Lower leg skin (tissue), 4 donors: ENCODE data around the gene TLX1. TPM values are rescaled to one million over a fixed set of nuclear protein-coding genes. Genes with fewer than 3 reads are reported as not detected.

Experiments
- DNase-seq, 2 donors: peaks; one replicate each; pipeline ENCODE4 v3.0.0-alpha.2; 2019; ENCODE audit warnings: low spot score in 2 of 2
- H3K4me3 ChIP-seq: fragments of 200-600 bp; sonication (generic); 2 replicates; pipeline ENCODE4 v1.5.1; 2017; ENCODE audit warnings: mild to moderate bottlenecking, low read depth; ENCODE audit not compliant: poor library complexity, severe bottlenecking
- CTCF ChIP-seq, 3 donors: fragments of 450-650 bp; IDR thresholded peaks; one replicate each; pipeline ENCODE4 v1.5.1; 2016; ENCODE audit warnings: antibody characterized with exemption in 3 of 3, mild to moderate bottlenecking in 3 of 3, moderate library complexity in 2 of 3
- POLR2A ChIP-seq, 2 donors: fragments of 450-650 bp; IDR thresholded peaks; one replicate each; pipeline ENCODE4 v1.6.1; 2016 to 2017; ENCODE audit warnings: antibody characterized with exemption in 2 of 2, mild to moderate bottlenecking in 1 of 2, moderate library complexity in 1 of 2
- WGBS, 2 donors: methylation state at CpG; one replicate each; pipeline ENCODE4 v1.1.5; 2018; 5-methylcytosine and 5-hydroxymethylcytosine counted together
- intact Hi-C: fragments of 100-400 bp; cut with DNase I; formaldehyde crosslinking; loops from one replicate; pipeline ENCODE4 v1.15.0; 2023; ENCODE audit warnings: low total_unique reads
- total RNA-seq, 4 donors: library from RNA; depleted of rRNA; stranded (reverse); fragments of >200 nt; gene quantifications; one replicate each; pipeline ENCODE4 v1.1.0, GENCODE V29; 2016

The TLX1 gene
- total RNA-seq, 4 donors from 2014 or later: 0.15 to 0.25 TPM; not detected in 2

- intact Hi-C loops: no loop called here
- 17 to 19% methylated on average over 35 of the region's 36 CpGs for WGBS, 2 donors
- TF ChIP-seq CTCF (IDR thresholded peaks at IDR 0.05) (no peak), POLR2A (IDR thresholded peaks at IDR 0.05) (no peak)
- H3K4me3 ChIP-seq: no peak overlapping the region
- no peak for DNase-seq
Measured at GRCh38 chr10:101135141-101136006, 4.3 kb downstream of the TLX1 start.

GRCh38 chr10:101136007-101136707, 5.1 kb downstream of the TLX1 start:
- no peak overlapping the region for H3K4me3 ChIP-seq
- intact Hi-C loops: no loop called here
- no peak for DNase-seq
- TF ChIP-seq CTCF (IDR thresholded peaks at IDR 0.05) (no peak), POLR2A (IDR thresholded peaks at IDR 0.05) (no peak)
- 16 to 18% methylated on average over 33 of the region's 33 CpGs for WGBS, 2 donors

- no peak for TF ChIP-seq POLR2A (IDR thresholded peaks at IDR 0.05)
- no peak for TF ChIP-seq CTCF (IDR thresholded peaks at IDR 0.05)
- no peak for DNase-seq
- H3K4me3 ChIP-seq: no peak overlapping the region
- intact Hi-C loops: no loop called here
- 18 to 27% methylated on average over 24 to 25 of the region's 26 CpGs for WGBS, 2 donors
Measured at GRCh38 chr10:101136708-101137121, 5.6 kb downstream of the TLX1 start.

- no peak for TF ChIP-seq POLR2A (IDR thresholded peaks at IDR 0.05)
- no peak for TF ChIP-seq CTCF (IDR thresholded peaks at IDR 0.05)
- intact Hi-C loops: no loop called here
- no peak overlapping the region for H3K4me3 ChIP-seq
- 66 to 69% methylated on average over 2 of the region's 2 CpGs for WGBS, 2 donors
- no peak for DNase-seq
Measured at GRCh38 chr10:101137271-101137670, 6.2 kb downstream of the TLX1 start.

- H3K4me3 ChIP-seq: no peak overlapping the region
- no peak for TF ChIP-seq POLR2A (IDR thresholded peaks at IDR 0.05)
- TF ChIP-seq CTCF (IDR thresholded peaks at IDR 0.05): no peak
- intact Hi-C loops: no loop called here
- 31 to 35% methylated on average over 8 of the region's 8 CpGs for WGBS, 2 donors
- no peak for DNase-seq
Measured at GRCh38 chr10:101138788-101139420, 7.8 kb downstream of the TLX1 start.
